CD14-positive monocyte (primary cell): Measurements from ENCODE around the gene AREL1. TPM values are rescaled to one million over a fixed set of nuclear protein-coding genes. Genes with fewer than 3 reads are reported as not detected.
A peak's percentile ranks its signal among the peaks of the same experiment; 100 is the strongest.

ENCODE experiments used
- DNase-seq, 3 donors: peaks; one replicate each; pipeline ENCODE4 v3.0.0-alpha.2; 2011 to 2022
- H2AFZ ChIP-seq: 2 replicates; pipeline ENCODE4 v1.6.0; 2012; ENCODE audit warnings: mild to moderate bottlenecking, low read depth, low read length, inconsistent platforms; ENCODE audit not compliant: insufficient read depth, poor library complexity, severe bottlenecking
- H3K27ac ChIP-seq, 2 donors: 1 replicate in 1 of 2; 2 replicates in 1 of 2; pipeline ENCODE4 v1.5.1; 2012 to 2013; ENCODE audit warnings: low read length in 2 of 2, control low read depth in 1 of 2, inconsistent platforms in 1 of 2, low read depth in 1 of 2, mild to moderate bottlenecking in 1 of 2
- H3K27me3 ChIP-seq, 2 donors: one replicate each; pipeline versions ENCODE4 v1.6.0 to v1.6.1; 2011 to 2013; ENCODE audit warnings: low read length in 2 of 2; ENCODE audit not compliant: control insufficient read depth in 2 of 2, insufficient read depth in 2 of 2
- H3K36me3 ChIP-seq, 2 donors: replicated peaks in 1 of 2; 1 replicate in 1 of 2; 2 replicates in 1 of 2; pipeline versions ENCODE4 v1.5.1 to v1.6.1; 2012 to 2013; ENCODE audit warnings: low read length in 2 of 2, control low read depth in 1 of 2, inconsistent platforms in 1 of 2, mild to moderate bottlenecking in 1 of 2; ENCODE audit not compliant: insufficient read depth in 2 of 2, control insufficient read depth in 1 of 2
- H3K4me1 ChIP-seq, 2 donors: 1 replicate in 1 of 2; 2 replicates in 1 of 2; pipeline versions ENCODE4 v1.5.1 to v1.6.1; 2012 to 2013; ENCODE audit warnings: low read length in 2 of 2, control low read depth in 1 of 2, inconsistent platforms in 1 of 2, mild to moderate bottlenecking in 1 of 2, moderate library complexity in 1 of 2; ENCODE audit not compliant: insufficient read depth in 2 of 2, control insufficient read depth in 1 of 2
- H3K4me2 ChIP-seq: replicated peaks from 2 replicates; pipeline ENCODE3; 2012; ENCODE audit warnings: low read length, moderate library complexity, mild to moderate bottlenecking; ENCODE audit not compliant: poor library complexity, severe bottlenecking; ENCODE audit errors: extremely low read depth
- H3K4me3 ChIP-seq, 3 experiments: fragments of 200-600 bp in 1 of 3; sonication (generic) in 1 of 3; replicated peaks in 1 of 3; 1 replicate in 2 of 3; 2 replicates in 1 of 3; pipeline ENCODE4 v1.5.1; 2011 to 2013; ENCODE audit warnings: low read length in 3 of 3, mild to moderate bottlenecking in 3 of 3, control low read depth in 2 of 3, low read depth in 2 of 3, inconsistent platforms in 1 of 3, moderate library complexity in 1 of 3
- H3K79me2 ChIP-seq: 2 replicates; pipeline ENCODE4 v1.6.0; 2012; ENCODE audit warnings: mild to moderate bottlenecking, control low read depth, inconsistent platforms, low read length, moderate library complexity; ENCODE audit not compliant: insufficient read depth
- H3K9ac ChIP-seq: 2 replicates; pipeline ENCODE4 v1.6.0; 2017; ENCODE audit warnings: low read length, mild to moderate bottlenecking; ENCODE audit not compliant: insufficient read depth, poor library complexity, severe bottlenecking
- H3K9me3 ChIP-seq, 2 donors: replicated peaks in 1 of 2; 1 replicate in 1 of 2; 2 replicates in 1 of 2; pipeline versions ENCODE4 v1.5.1 to v1.6.1; 2012 to 2013; ENCODE audit warnings: low read length in 2 of 2, control low read depth in 1 of 2; ENCODE audit not compliant: control insufficient read depth in 1 of 2, insufficient read depth in 1 of 2
- H4K20me1 ChIP-seq: 2 replicates; pipeline ENCODE4 v1.6.0; 2012; ENCODE audit warnings: mild to moderate bottlenecking, low read length, control low read depth, moderate library complexity; ENCODE audit not compliant: insufficient read depth
- H3K27ac Mint-ChIP-seq, 7 donors: one replicate each; pipeline ENCODE4 v1.8.0; 2020; ENCODE audit warnings: mild to moderate bottlenecking in 7 of 7, mixed read lengths in 7 of 7, moderate library complexity in 6 of 7, inconsistent platforms in 2 of 7
- H3K27me3 Mint-ChIP-seq, 3 donors: one replicate each; pipeline ENCODE4 v1.8.0; 2021 to 2022; ENCODE audit warnings: low read depth in 3 of 3, mild to moderate bottlenecking in 3 of 3, mixed read lengths in 3 of 3, moderate library complexity in 3 of 3, inconsistent platforms in 1 of 3
- H3K36me3 Mint-ChIP-seq, 2 donors: one replicate each; pipeline ENCODE4 v1.8.0; 2020; ENCODE audit warnings: mixed read lengths in 2 of 2, inconsistent platforms in 1 of 2, mild to moderate bottlenecking in 1 of 2
- H3K4me1 Mint-ChIP-seq: one replicate; pipeline ENCODE4 v1.8.0; 2020; ENCODE audit warnings: mild to moderate bottlenecking, mixed read lengths
- H3K4me3 Mint-ChIP-seq, 2 donors: one replicate each; pipeline ENCODE4 v1.8.0; 2020; ENCODE audit warnings: mild to moderate bottlenecking in 2 of 2, mixed read lengths in 2 of 2, moderate library complexity in 1 of 2
- H3K9me3 Mint-ChIP-seq, 7 donors: one replicate each; pipeline ENCODE4 v1.8.0; 2020 to 2022; ENCODE audit warnings: mixed read lengths in 7 of 7, mild to moderate bottlenecking in 6 of 7, moderate library complexity in 6 of 7, inconsistent platforms in 2 of 7
- CTCF ChIP-seq: fragments of 200-600 bp; IDR thresholded peaks from one replicate; pipeline ENCODE4 v1.8.0; 2022; ENCODE audit warnings: antibody characterized with exemption, mild to moderate bottlenecking
- WGBS: methylation state at CpG from one replicate; pipeline ENCODE4 v1.1.5; 2013; ENCODE audit warnings: missing lambda C conversion rate; ENCODE audit not compliant: insufficient coverage; 5-methylcytosine and 5-hydroxymethylcytosine counted together
- intact Hi-C, 2 donors: fragments of 100-400 bp; cut with micrococcal nuclease; formaldehyde crosslinking; loops; one replicate each; pipeline versions ENCODE4 v1.15.0 to v1.15.1; 2023
- polyA plus RNA-seq, 3 donors: library from polyadenylated mRNA; depleted of rRNA in 1 of 3; unstranded in 2 of 3; stranded (reverse) in 1 of 3; fragments of 300-500 nt in 2 of 3; fragments of >200 nt in 1 of 3; fragmentation: Illumina TruSeq in 2 of 3; gene quantifications; 1 replicate in 2 of 3; 2 replicates in 1 of 3; pipeline ENCODE4 v1.2.3, GENCODE V29; 2012 to 2021

The AREL1 gene
- polyA plus RNA-seq, 3 donors: 12.5 to 23.3 (median 20.0) TPM

- H3K9ac ChIP-seq: no peak overlapping the region
- Mint-ChIP-seq H3K27me3 (peaks cover 0 to 3% (median 0%) of the 10 kb centered on the region in 3 donors), H3K4me3 (no peak overlapping the region), H3K4me1 (no peaks in the 10 kb centered on the region), H3K27ac (peak overlapping the region in 2 of 7 donors; percentile 37 to 55), H3K9me3 (no peaks in the 10 kb centered on the region), H3K36me3 (peaks cover 92 to 98% of the 10 kb centered on the region in 2 donors)
- H3K4me2 ChIP-seq: no peak overlapping the region
- TF ChIP-seq CTCF: no peak
- H4K20me1 ChIP-seq: no peaks in the 10 kb centered on the region
- H3K36me3 ChIP-seq: peaks cover 92 to 98% of the 10 kb centered on the region in 2 donors
- H2AFZ ChIP-seq: no peak overlapping the region
- H3K4me3 ChIP-seq: no peak overlapping the region
- no peaks in the 10 kb centered on the region for H3K79me2 ChIP-seq
- H3K9me3 ChIP-seq: no peaks in the 10 kb centered on the region
- no peak for DNase-seq
- H3K27me3 ChIP-seq: no peaks in the 10 kb centered on the region
- no peaks in the 10 kb centered on the region for H3K4me1 ChIP-seq
- no peak overlapping the region for H3K27ac ChIP-seq
- WGBS: 83% methylated on average over 1 of the region's 7 CpGs
- intact Hi-C loops: no loop called here
Observed at GRCh38 chr14:74663884-74664283, 49.0 kb downstream of the AREL1 start.

- Histone ChIP-seq H2AFZ (no peak overlapping the region), H3K27me3 (no peaks in the 10 kb centered on the region), H3K9me3 (no peaks in the 10 kb centered on the region), H3K9ac (no peak overlapping the region), H3K36me3 (peaks cover 79 to 97% of the 10 kb centered on the region in 2 donors), H3K4me1 (no peaks in the 10 kb centered on the region), H4K20me1 (no peaks in the 10 kb centered on the region), H3K27ac (peak overlapping the region in 1 of 2 donors; percentile 7), H3K4me3 (no peak overlapping the region), H3K79me2 (no peaks in the 10 kb centered on the region), H3K4me2 (no peak overlapping the region)
- TF ChIP-seq CTCF: no peak
- peak overlapping the region in 2 of 7 donors; percentile 63 to 75 for H3K27ac Mint-ChIP-seq
- intact Hi-C loops: no loop called here
- no peak for DNase-seq
- peaks cover 87 to 88% of the 10 kb centered on the region in 2 donors for H3K36me3 Mint-ChIP-seq
- no peaks in the 10 kb centered on the region for H3K4me1 Mint-ChIP-seq
- no peak overlapping the region for H3K4me3 Mint-ChIP-seq
- peaks cover 0 to 3% (median 0%) of the 10 kb centered on the region in 3 donors for H3K27me3 Mint-ChIP-seq
- no peaks in the 10 kb centered on the region for H3K9me3 Mint-ChIP-seq
- WGBS: 97% methylated on average over 7 of the region's 7 CpGs
Observed at GRCh38 chr14:74661726-74662450, 51.0 kb downstream of the AREL1 start.
